AG04449 (cell line): Measurements from ENCODE around the gene HSD17B2.

Experiments used
- CTCF ChIA-PET: fragments of 350-600 bp; formaldehyde crosslinking; extraction: SDS; loops from one replicate; lab custom pipeline; 2021; ENCODE audit warnings: antibody characterized with exemption; lab: Yijun Ruan, JAX
- POLR2A ChIA-PET: fragments of 400-600, 350-600 bp; formaldehyde crosslinking; extraction: SDS; loops from one replicate; lab custom pipeline; 2020; ENCODE audit warnings: antibody characterized with exemption, inconsistent platforms; lab: Yijun Ruan, JAX
- DNase-seq: peaks from one replicate; pipeline ENCODE4 v3.0.0-alpha.2; 2010; ENCODE audit warnings: low read depth, low spot score
- H3K4me3 ChIP-seq: 2 replicates; pipeline ENCODE4 v1.5.1; 2011; ENCODE audit warnings: low read depth, mild to moderate bottlenecking, control low read depth, low read length
- CTCF ChIP-seq: IDR thresholded peaks from one replicate; pipeline ENCODE4 v1.5.1; 2011; ENCODE audit warnings: mild to moderate bottlenecking, moderate library complexity, low read length, control low read depth, inconsistent platforms; ENCODE audit not compliant: insufficient read depth; ENCODE audit errors: missing control alignments

Gene HSD17B2

DNA sequence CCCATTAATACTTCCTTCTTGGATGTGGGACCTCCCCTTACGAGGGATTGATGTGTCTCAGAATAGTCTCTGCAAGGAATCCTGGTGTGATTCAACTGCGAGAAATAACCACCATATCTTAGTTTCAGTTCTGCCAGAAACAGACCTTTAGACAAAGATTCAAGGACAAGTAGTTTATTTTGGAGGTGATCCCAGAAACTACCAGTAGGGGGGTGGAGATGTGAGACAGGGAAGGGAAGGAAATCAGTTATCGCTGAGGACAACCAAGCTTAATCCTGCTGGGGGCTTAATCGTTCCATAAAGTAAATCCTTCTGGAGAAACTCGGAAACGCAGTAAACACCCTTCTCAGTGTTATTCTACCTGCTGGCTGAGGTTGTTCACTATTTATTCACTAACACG is 18.8 kb upstream of the HSD17B2 start:
- no peak for TF ChIP-seq CTCF
- CTCF ChIA-PET: no interaction called here
- POLR2A ChIA-PET: no interaction called here
- no peak for DNase-seq
- no peak overlapping the region for H3K4me3 ChIP-seq

- no peak for DNase-seq
- H3K4me3 ChIP-seq: no peak overlapping the region
- no peak for TF ChIP-seq CTCF
- POLR2A ChIA-PET: no interaction called here
- CTCF ChIA-PET: no interaction called here
Observed at GRCh38 chr16:82016964-82017363, 18.1 kb upstream of the HSD17B2 start.

GRCh38 chr16:82017911-82018568 is 17.0 kb upstream of the HSD17B2 start:
- no peak for DNase-seq
- CTCF ChIA-PET: no interaction called here
- no peak overlapping the region for H3K4me3 ChIP-seq
- POLR2A ChIA-PET: no interaction called here
- TF ChIP-seq CTCF: no peak

- no peak overlapping the region for H3K4me3 ChIP-seq
- no peak for DNase-seq
- POLR2A ChIA-PET: no interaction called here
- TF ChIP-seq CTCF: no peak
- CTCF ChIA-PET: no interaction called here
Observed at GRCh38 chr16:82019535-82019934, 15.5 kb upstream of the HSD17B2 start.

DNA sequence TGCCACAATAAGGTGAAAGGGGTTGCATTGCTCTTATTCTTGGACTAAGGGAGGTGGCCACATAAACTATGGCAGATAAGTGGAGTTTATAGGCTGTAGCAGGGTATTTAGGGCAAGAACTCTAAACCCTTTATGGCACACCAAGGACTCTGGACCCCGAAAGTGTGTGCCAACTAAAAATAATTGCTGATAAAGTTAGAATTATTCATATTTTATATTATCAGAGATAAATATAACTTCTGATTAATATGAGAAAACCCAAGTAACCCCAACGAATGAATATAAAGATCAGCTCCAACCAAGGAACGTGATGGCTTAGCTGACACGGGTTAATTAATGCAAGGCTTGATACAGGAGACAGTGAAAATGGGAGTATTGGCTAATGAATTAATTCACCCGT is 15.0 kb upstream of the HSD17B2 start:
- CTCF ChIA-PET: no interaction called here
- POLR2A ChIA-PET: no interaction called here
- H3K4me3 ChIP-seq: no peak overlapping the region
- no peak for TF ChIP-seq CTCF
- DNase-seq: no peak

- POLR2A ChIA-PET: no interaction called here
- no peak for DNase-seq
- no peak overlapping the region for H3K4me3 ChIP-seq
- TF ChIP-seq CTCF: no peak
- CTCF ChIA-PET: no interaction called here
Observed at GRCh38 chr16:82023206-82023605, 11.8 kb upstream of the HSD17B2 start.
